GM19468 (cell line): ENCODE data around the gene AURKA.
"Not testable (repeated sequence)": the region's sequence is repeated elsewhere in the genome, so short reads cannot be mapped to it uniquely, and the experiment has no call there.

Source experiments
- ATAC-seq: cut with Tn5 transposase; IDR thresholded peaks from one replicate; pipeline ENCODE4 v1.9.1; 2021; ENCODE audit warnings: mild to moderate bottlenecking, moderate library complexity, moderate number of reproducible peaks; ENCODE audit not compliant: unreplicated experiment; ENCODE audit errors: extremely low read depth

The AURKA gene

GRCh38 chr20:56392881-56393482 is 967 bp upstream of the AURKA start:
- ATAC-seq, result no peak

GRCh38 chr20:56391596-56392131 is 351 bp downstream of the AURKA start:
- ATAC-seq, result peak; percentile 1

- no peak for ATAC-seq
Measured at GRCh38 chr20:56391037-56391436, 978 bp downstream of the AURKA start.

DNA sequence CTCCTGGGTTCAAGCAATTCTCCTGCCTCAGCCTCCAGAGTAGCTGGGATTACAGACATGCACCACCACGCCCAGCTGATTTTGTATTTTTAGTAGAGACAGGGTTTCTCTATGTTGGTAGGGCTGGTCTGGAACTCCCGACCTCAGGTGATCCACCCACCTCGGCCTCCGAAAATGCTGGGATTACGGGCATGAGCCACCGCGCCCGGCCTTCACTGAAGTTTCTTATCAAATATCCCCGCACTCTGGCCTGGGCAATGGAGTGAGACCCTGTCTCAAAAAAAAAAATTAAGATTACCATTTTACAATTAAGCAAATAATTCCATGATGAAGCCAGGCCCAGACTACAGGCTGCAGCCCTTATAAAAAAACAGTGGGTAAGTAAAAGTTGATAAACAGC is 1.6 kb downstream of the AURKA start:
- not testable (repeated sequence) for ATAC-seq

DNA sequence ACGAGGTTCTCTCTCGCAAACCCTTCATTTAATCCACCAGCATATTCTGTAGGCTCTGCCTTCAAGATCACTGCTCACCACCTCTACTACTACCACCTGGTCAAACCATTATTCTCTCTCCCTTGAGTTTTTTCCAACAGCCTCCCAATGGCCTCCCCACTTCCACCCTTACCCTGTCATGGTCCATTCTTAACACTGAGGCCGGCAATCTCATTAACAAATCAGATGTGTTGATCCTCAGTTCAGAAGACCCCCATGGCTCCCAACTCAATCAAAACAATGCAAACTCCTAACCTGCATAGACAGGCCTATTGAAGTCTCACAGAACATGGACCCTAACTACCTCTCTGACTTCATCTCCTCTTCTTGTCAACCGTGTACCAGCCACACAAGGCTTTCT is 2.2 kb downstream of the AURKA start:
- no peak for ATAC-seq

- ATAC-seq, result no peak
Measured at GRCh38 chr20:56388882-56389281, 3.1 kb downstream of the AURKA start.

DNA sequence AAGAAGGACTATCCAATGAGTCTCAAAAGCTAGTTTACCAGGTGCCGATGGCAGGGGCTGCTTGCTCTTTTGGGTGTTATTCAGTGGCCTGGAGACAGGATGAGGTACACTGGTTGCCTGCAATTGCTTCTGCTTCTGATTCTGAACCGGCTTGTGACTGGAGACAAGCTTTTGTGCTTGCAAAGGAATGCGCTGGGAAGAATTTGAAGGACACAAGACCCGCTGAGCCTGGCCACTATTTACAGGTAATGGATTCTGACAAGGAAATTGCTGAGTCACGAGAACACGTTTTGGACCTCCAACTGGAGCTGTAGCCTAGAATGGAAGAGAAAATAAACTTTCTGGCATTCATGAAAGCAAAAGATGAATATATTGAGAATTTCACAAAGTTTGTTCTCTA is 5.8 kb downstream of the AURKA start:
- no peak for ATAC-seq

GRCh38 chr20:56385130-56385529 is 6.9 kb downstream of the AURKA start:
- no peak for ATAC-seq

DNA sequence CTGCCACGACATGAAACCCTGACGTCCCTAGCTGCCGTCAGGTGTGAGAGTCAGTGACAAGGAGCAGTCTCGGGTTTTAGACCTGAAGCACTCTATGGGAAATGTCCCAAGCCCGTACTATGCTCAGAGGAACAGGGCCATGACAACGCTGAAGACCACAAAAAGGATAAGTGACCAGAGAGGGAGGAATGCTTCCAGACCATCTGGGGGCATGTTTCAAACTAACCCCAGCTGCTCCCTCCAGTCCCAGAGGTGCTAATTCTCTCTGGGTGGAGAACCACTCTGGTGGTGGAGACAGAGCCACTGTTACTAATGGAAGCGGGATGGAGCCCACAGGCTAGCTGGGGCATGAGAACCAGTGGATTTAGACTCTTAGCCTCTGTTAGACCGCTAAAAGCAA is 8.7 kb downstream of the AURKA start:
- no peak for ATAC-seq

GRCh38 chr20:56382696-56383095 is 9.3 kb downstream of the AURKA start:
- ATAC-seq, result no peak

DNA sequence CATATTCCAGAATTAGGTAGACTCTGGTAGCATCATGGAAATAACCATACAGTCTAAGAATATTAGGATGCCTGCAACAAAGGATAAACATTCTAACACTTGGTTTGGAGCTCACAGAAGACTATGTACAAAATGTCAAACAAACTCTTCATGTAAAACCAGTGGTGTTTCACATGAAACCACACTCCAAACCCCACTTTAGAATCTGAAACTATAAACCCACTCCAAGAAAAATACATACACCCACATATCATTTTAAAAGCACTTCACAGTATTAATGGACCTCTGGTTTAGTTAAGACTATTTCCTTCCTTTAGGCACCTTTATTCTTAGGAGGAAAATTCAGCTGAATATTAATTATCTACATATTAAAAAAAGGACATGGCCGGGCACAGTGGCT is 10.5 kb downstream of the AURKA start:
- no peak for ATAC-seq

- ATAC-seq, result no peak
Measured at GRCh38 chr20:56380375-56380774, 11.6 kb downstream of the AURKA start.

- no peak for ATAC-seq
Measured at GRCh38 chr20:56378386-56378785, 13.6 kb downstream of the AURKA start.

GRCh38 chr20:56376331-56376730 is 15.7 kb downstream of the AURKA start:
- no peak for ATAC-seq

DNA sequence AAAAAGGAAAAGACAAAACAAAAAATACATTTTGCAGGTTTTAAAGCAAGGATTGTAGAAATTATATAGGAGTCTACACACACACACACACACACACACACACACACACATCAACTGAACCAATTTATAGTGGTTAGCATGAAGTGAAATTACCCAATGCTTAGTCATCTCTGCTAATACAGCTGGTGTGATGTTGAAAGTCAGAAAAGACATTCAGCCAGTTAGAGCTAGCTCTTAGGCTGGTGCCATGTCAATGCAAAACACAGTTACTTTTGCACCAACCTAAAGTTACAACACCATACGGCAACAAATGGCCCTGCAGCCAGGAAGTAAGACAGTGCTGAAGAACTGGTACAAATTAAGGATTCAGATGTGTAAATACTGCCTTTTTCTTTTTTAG is 18.1 kb downstream of the AURKA start:
- peak; percentile 62 for ATAC-seq

DNA sequence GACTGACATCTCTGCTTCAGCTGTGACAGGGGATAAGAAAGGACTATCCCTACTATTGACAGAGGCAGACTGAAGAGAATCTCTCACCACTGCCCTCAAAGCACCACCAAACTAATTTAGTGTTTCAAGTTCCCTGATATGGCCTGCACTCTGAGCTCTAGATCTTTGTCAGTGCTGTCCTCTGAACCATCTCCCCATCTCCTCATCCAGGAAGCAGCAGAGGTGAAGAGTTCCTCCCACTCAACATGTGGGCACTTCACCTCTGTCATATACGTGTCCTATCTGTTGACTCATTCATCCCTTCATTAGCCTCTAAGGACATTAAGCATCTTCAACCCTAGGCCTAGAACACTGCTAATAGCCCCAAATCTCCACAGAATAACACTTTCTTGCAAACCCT is 19.2 kb downstream of the AURKA start:
- no peak for ATAC-seq

DNA sequence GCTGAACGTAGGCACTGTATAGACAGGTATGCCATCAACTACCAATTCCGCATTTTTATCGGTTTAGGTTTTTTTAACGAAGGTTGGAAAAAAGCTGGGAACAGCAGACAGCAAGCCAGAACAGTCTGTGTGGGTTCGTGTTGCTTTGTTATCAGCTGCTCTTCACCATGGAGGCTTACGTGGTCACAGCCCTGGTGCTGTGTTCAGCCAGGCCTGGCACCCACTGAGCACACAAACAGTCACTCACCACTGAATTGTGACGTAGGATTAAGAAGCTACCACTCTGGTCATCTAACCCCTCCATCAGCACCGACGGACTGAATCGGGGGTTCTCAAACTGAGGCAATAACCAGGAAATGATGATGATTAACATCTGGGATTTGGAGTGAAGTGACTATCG is 20.0 kb downstream of the AURKA start:
- no peak for ATAC-seq

GRCh38 chr20:56369179-56369578 is 22.8 kb downstream of the AURKA start:
- ATAC-seq, result no peak

- no peak for ATAC-seq
Measured at GRCh38 chr20:56368351-56369134, 23.5 kb downstream of the AURKA start.

DNA sequence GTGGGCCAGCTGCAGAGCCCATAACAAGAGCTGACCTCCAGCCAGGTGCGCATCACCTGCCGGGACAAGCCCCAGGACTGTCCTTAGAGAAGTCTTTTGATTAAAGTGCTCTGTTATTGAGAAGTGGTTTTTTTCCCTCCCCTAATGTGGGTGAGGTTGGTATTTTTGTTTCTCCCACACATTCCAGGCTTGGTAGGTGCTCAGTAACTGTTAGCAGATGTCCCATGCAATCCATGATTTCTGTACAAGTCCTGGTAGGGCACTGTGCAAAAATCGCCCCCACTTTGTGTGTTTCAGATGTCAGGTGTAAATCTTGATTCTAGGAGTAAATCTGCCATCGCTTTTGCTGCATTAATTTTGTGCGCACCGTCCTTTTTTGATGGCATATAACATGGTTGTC is 28.5 kb downstream of the AURKA start:
- no peak for ATAC-seq

GRCh38 chr20:56362833-56363413 is 29.1 kb downstream of the AURKA start:
- ATAC-seq, result no peak
